ENCODE measurements around the gene DCAF8.

Gene DCAF8

GRCh38 chr1:160285506-160285905 is 23.2 kb upstream of the DCAF8 start:
- Histone ChIP-seq H3K4me1 (ENCODE audit: control insufficient read depth, insufficient read depth, low read length) (peaks cover 12% of the 10 kb centered on the region), H3K4me2 (ENCODE audit: low read length) (peak overlapping the region; percentile 84), H3K4me3 (ENCODE audit: low read length) (peak overlapping the region; percentile 76), H3K9ac (ENCODE audit: low read depth, low read length) (peak overlapping the region; percentile 96), H3K9me3 (replicated peaks; ENCODE audit: low read length) (no peaks in the 10 kb centered on the region), H3K27me3 (ENCODE audit: control insufficient read depth, insufficient read depth, low read length) (no peaks in the 10 kb centered on the region), H3K36me3 (ENCODE audit: insufficient read depth, low read length) (peaks cover 40% of the 10 kb centered on the region)

GRCh38 chr1:160284782-160285344 is 22.5 kb upstream of the DCAF8 start, which contains the start of gene PEX19:
Gene PEX19 (minus strand): TSS chr1:160285133. CDS start chr1:160285124, 9 bp downstream.
- Histone ChIP-seq H3K9ac (ENCODE audit: low read depth, low read length) (peak within 1 kb of the TSS; percentile 96), H3K36me3 (ENCODE audit: insufficient read depth, low read length) (peaks cover 40% of the 10 kb centered on the region), H3K4me2 (ENCODE audit: low read length) (peak within 1 kb of the TSS; percentile 85), H3K4me1 (ENCODE audit: control insufficient read depth, insufficient read depth, low read length) (peaks cover 12% of the 10 kb centered on the region), H3K4me3 (ENCODE audit: low read length) (peak within 1 kb of the TSS; percentile 76), H3K9me3 (replicated peaks; ENCODE audit: low read length) (no peaks in the 10 kb centered on the region), H3K27me3 (ENCODE audit: control insufficient read depth, insufficient read depth, low read length) (no peaks in the 10 kb centered on the region)

GRCh38 chr1:160284220-160284781 is 22.0 kb upstream of the DCAF8 start:
- H3K9me3 ChIP-seq (replicated peaks; ENCODE audit: low read length) = no peaks in the 10 kb centered on the region
- no peaks in the 10 kb centered on the region for H3K27me3 ChIP-seq (ENCODE audit: control insufficient read depth, insufficient read depth, low read length)
- peak overlapping the region; percentile 76 for H3K4me3 ChIP-seq (ENCODE audit: low read length)
- peaks cover 41% of the 10 kb centered on the region for H3K36me3 ChIP-seq (ENCODE audit: insufficient read depth, low read length)
- peak overlapping the region; percentile 96 for H3K9ac ChIP-seq (ENCODE audit: low read depth, low read length)
- peaks cover 12% of the 10 kb centered on the region for H3K4me1 ChIP-seq (ENCODE audit: control insufficient read depth, insufficient read depth, low read length)
- H3K4me2 ChIP-seq (ENCODE audit: low read length) = peak overlapping the region; percentile 85

- Histone ChIP-seq H3K36me3 (ENCODE audit: insufficient read depth, low read length) (peaks cover 49% of the 10 kb centered on the region), H3K9me3 (replicated peaks; ENCODE audit: low read length) (no peaks in the 10 kb centered on the region), H3K4me3 (ENCODE audit: low read length) (no peak overlapping the region), H3K4me1 (ENCODE audit: control insufficient read depth, insufficient read depth, low read length) (peaks cover 12% of the 10 kb centered on the region), H3K27me3 (ENCODE audit: control insufficient read depth, insufficient read depth, low read length) (no peaks in the 10 kb centered on the region), H3K9ac (ENCODE audit: low read depth, low read length) (peak overlapping the region; percentile 96), H3K4me2 (ENCODE audit: low read length) (peak overlapping the region; percentile 85)
Observed at GRCh38 chr1:160282807-160283206, 20.5 kb upstream of the DCAF8 start.

- peaks cover 2% of the 10 kb centered on the region for H3K4me1 ChIP-seq (ENCODE audit: control insufficient read depth, insufficient read depth, low read length)
- H3K9me3 ChIP-seq (replicated peaks; ENCODE audit: low read length) = no peaks in the 10 kb centered on the region
- H3K27me3 ChIP-seq (ENCODE audit: control insufficient read depth, insufficient read depth, low read length) = no peaks in the 10 kb centered on the region
- no peak overlapping the region for H3K4me2 ChIP-seq (ENCODE audit: low read length)
- no peak overlapping the region for H3K4me3 ChIP-seq (ENCODE audit: low read length)
- H3K9ac ChIP-seq (ENCODE audit: low read depth, low read length) = no peak overlapping the region
- peaks cover 56% of the 10 kb centered on the region for H3K36me3 ChIP-seq (ENCODE audit: insufficient read depth, low read length)
Observed at GRCh38 chr1:160277987-160278386, 15.6 kb upstream of the DCAF8 start.

- no peak overlapping the region for H3K4me2 ChIP-seq (ENCODE audit: low read length)
- no peaks in the 10 kb centered on the region for H3K4me1 ChIP-seq (ENCODE audit: control insufficient read depth, insufficient read depth, low read length)
- H3K9me3 ChIP-seq (replicated peaks; ENCODE audit: low read length) = no peaks in the 10 kb centered on the region
- H3K36me3 ChIP-seq (ENCODE audit: insufficient read depth, low read length) = peaks cover 50% of the 10 kb centered on the region
- no peaks in the 10 kb centered on the region for H3K27me3 ChIP-seq (ENCODE audit: control insufficient read depth, insufficient read depth, low read length)
- no peak overlapping the region for H3K9ac ChIP-seq (ENCODE audit: low read depth, low read length)
- H3K4me3 ChIP-seq (ENCODE audit: low read length) = no peak overlapping the region
Observed at GRCh38 chr1:160277330-160277729, 15.0 kb upstream of the DCAF8 start.

GRCh38 chr1:160271025-160271424 is 8.7 kb upstream of the DCAF8 start:
- no peak overlapping the region for H3K4me3 ChIP-seq (ENCODE audit: low read length)
- no peak overlapping the region for H3K4me2 ChIP-seq (ENCODE audit: low read length)
- no peaks in the 10 kb centered on the region for H3K9me3 ChIP-seq (replicated peaks; ENCODE audit: low read length)
- no peaks in the 10 kb centered on the region for H3K4me1 ChIP-seq (ENCODE audit: control insufficient read depth, insufficient read depth, low read length)
- no peaks in the 10 kb centered on the region for H3K36me3 ChIP-seq (ENCODE audit: insufficient read depth, low read length)
- H3K27me3 ChIP-seq (ENCODE audit: control insufficient read depth, insufficient read depth, low read length) = no peaks in the 10 kb centered on the region
- no peak overlapping the region for H3K9ac ChIP-seq (ENCODE audit: low read depth, low read length)

GRCh38 chr1:160267284-160267991 is 5.1 kb upstream of the DCAF8 start:
- Histone ChIP-seq H3K27me3 (ENCODE audit: control insufficient read depth, insufficient read depth, low read length) (peaks cover 3% of the 10 kb centered on the region), H3K36me3 (ENCODE audit: insufficient read depth, low read length) (no peaks in the 10 kb centered on the region), H3K4me2 (ENCODE audit: low read length) (no peak overlapping the region), H3K9me3 (replicated peaks; ENCODE audit: low read length) (no peaks in the 10 kb centered on the region), H3K4me1 (ENCODE audit: control insufficient read depth, insufficient read depth, low read length) (peaks cover 6% of the 10 kb centered on the region), H3K4me3 (ENCODE audit: low read length) (no peak overlapping the region), H3K9ac (ENCODE audit: low read depth, low read length) (no peak overlapping the region)

GRCh38 chr1:160264795-160265307 is 2.5 kb upstream of the DCAF8 start:
- H3K9ac ChIP-seq (ENCODE audit: low read depth, low read length) = no peak overlapping the region
- peaks cover 22% of the 10 kb centered on the region for H3K4me1 ChIP-seq (ENCODE audit: control insufficient read depth, insufficient read depth, low read length)
- no peak overlapping the region for H3K4me2 ChIP-seq (ENCODE audit: low read length)
- peaks cover 3% of the 10 kb centered on the region for H3K27me3 ChIP-seq (ENCODE audit: control insufficient read depth, insufficient read depth, low read length)
- H3K9me3 ChIP-seq (replicated peaks; ENCODE audit: low read length) = no peaks in the 10 kb centered on the region
- H3K4me3 ChIP-seq (ENCODE audit: low read length) = no peak overlapping the region
- no peaks in the 10 kb centered on the region for H3K36me3 ChIP-seq (ENCODE audit: insufficient read depth, low read length)

GRCh38 chr1:160261556-160261892 is 825 bp downstream of the DCAF8 start:
- no peaks in the 10 kb centered on the region for H3K9me3 ChIP-seq (replicated peaks; ENCODE audit: low read length)
- peak overlapping the region; percentile 100 for H3K9ac ChIP-seq (ENCODE audit: low read depth, low read length)
- H3K36me3 ChIP-seq (ENCODE audit: insufficient read depth, low read length) = peaks cover 2% of the 10 kb centered on the region
- H3K4me2 ChIP-seq (ENCODE audit: low read length) = peak overlapping the region; percentile 91
- H3K4me1 ChIP-seq (ENCODE audit: control insufficient read depth, insufficient read depth, low read length) = peaks cover 35% of the 10 kb centered on the region
- peaks cover 3% of the 10 kb centered on the region for H3K27me3 ChIP-seq (ENCODE audit: control insufficient read depth, insufficient read depth, low read length)
- H3K4me3 ChIP-seq (ENCODE audit: low read length) = peak overlapping the region; percentile 98

- H3K9me3 ChIP-seq (replicated peaks; ENCODE audit: low read length) = no peaks in the 10 kb centered on the region
- peaks cover 3% of the 10 kb centered on the region for H3K27me3 ChIP-seq (ENCODE audit: control insufficient read depth, insufficient read depth, low read length)
- peak overlapping the region; percentile 98 for H3K4me3 ChIP-seq (ENCODE audit: low read length)
- H3K9ac ChIP-seq (ENCODE audit: low read depth, low read length) = peak overlapping the region; percentile 100
- peaks cover 2% of the 10 kb centered on the region for H3K36me3 ChIP-seq (ENCODE audit: insufficient read depth, low read length)
- peak overlapping the region; percentile 91 for H3K4me2 ChIP-seq (ENCODE audit: low read length)
- peaks cover 39% of the 10 kb centered on the region for H3K4me1 ChIP-seq (ENCODE audit: control insufficient read depth, insufficient read depth, low read length)
Observed at GRCh38 chr1:160260406-160261382, 1.7 kb downstream of the DCAF8 start.

Data from skeletal muscle satellite cell (primary cell).